OCI-LY7 (cell line): ENCODE data around the gene ISG15. TPM values are rescaled to one million over a fixed set of nuclear protein-coding genes. Genes with fewer than 3 reads are reported as not detected.

Experiments
- BruUV-seq: library from RNA; stranded (reverse); fragments of 400-500 nt; replicated peaks from 2 replicates; lab custom pipeline; 2021; lab: Mats Ljungman, UMichigan
- CTCF ChIA-PET: fragments of 300-600 bp; sonication (Branson Sonifier 250); formaldehyde crosslinking; loops from one replicate; lab custom pipeline; 2022; ENCODE audit warnings: antibody characterized with exemption; ENCODE audit not compliant: unreplicated experiment; lab: Charles Lee
- POLR2A ChIA-PET: fragments of 300-600 bp; sonication (Branson Sonifier 250); formaldehyde crosslinking; loops from one replicate; lab custom pipeline; 2022; ENCODE audit warnings: antibody characterized with exemption; lab: Charles Lee
- DNase-seq: peaks from one replicate; pipeline ENCODE4 v3.0.0-alpha.2; 2015; ENCODE audit warnings: low spot score
- H2AFZ ChIP-seq: fragments of 200-600 bp; sonication (generic), shearing (Covaris generic); 2 replicates; pipeline ENCODE4 v1.6.1; 2014; ENCODE audit warnings: mild to moderate bottlenecking, antibody characterized with exemption, low read length, moderate library complexity
- H3K27ac ChIP-seq: fragments of 200-600 bp; sonication (generic); 2 replicates; pipeline ENCODE4 v1.5.1; 2014; ENCODE audit warnings: mixed run types, low read depth, mild to moderate bottlenecking, moderate library complexity, low read length, inconsistent platforms; ENCODE audit not compliant: poor library complexity, severe bottlenecking
- H3K36me3 ChIP-seq: fragments of 200-600 bp; sonication (generic); 2 replicates; pipeline ENCODE4 v1.6.1; 2014; ENCODE audit warnings: mild to moderate bottlenecking, antibody characterized with exemption, low read length, moderate library complexity, mixed read lengths; ENCODE audit not compliant: insufficient read depth
- H3K4me1 ChIP-seq: fragments of 200-600 bp; sonication (generic); 2 replicates; pipeline ENCODE4 v1.5.1; 2014; ENCODE audit warnings: mild to moderate bottlenecking, low read length; ENCODE audit not compliant: insufficient read depth, poor library complexity, severe bottlenecking
- H3K4me2 ChIP-seq: fragments of 200-600 bp; sonication (generic); 2 replicates; pipeline ENCODE4 v1.6.1; 2014; ENCODE audit warnings: mild to moderate bottlenecking, low read length
- H3K4me3 ChIP-seq: fragments of 200-600 bp; sonication (generic); 2 replicates; pipeline ENCODE4 v1.5.1; 2014; ENCODE audit warnings: mild to moderate bottlenecking, low read depth, low read length; ENCODE audit not compliant: poor library complexity, severe bottlenecking
- H3K79me2 ChIP-seq: fragments of 200-600 bp; sonication (generic); 2 replicates; pipeline ENCODE4 v1.6.1; 2016; ENCODE audit warnings: low read depth, mild to moderate bottlenecking, low read length, moderate library complexity, mixed read lengths; ENCODE audit not compliant: insufficient read depth
- H3K9me2 ChIP-seq: fragments of 200-600 bp; sonication (generic); 2 replicates; pipeline ENCODE4 v1.6.1; 2016; ENCODE audit warnings: mild to moderate bottlenecking, low read length, mixed read lengths; ENCODE audit not compliant: insufficient read depth
- H3K9me3 ChIP-seq: fragments of 200-600 bp; sonication (generic); 2 replicates; pipeline ENCODE4 v1.6.1; 2014; ENCODE audit warnings: mild to moderate bottlenecking, mixed run types, low read length, mixed read lengths
- H4K20me1 ChIP-seq: fragments of 200-600 bp; sonication (generic); 2 replicates; pipeline ENCODE4 v1.6.1; 2014; ENCODE audit warnings: mild to moderate bottlenecking, antibody characterized with exemption, low read length, moderate library complexity, mixed read lengths; ENCODE audit not compliant: insufficient read depth
- CTCF ChIP-seq: fragments of 200-600 bp; sonication (generic); conservative IDR thresholded peaks from 2 replicates; pipeline ENCODE4 v1.5.1; 2014; ENCODE audit warnings: mild to moderate bottlenecking, antibody characterized with exemption, low read length, moderate library complexity, mixed read lengths
- EZH2phosphoT487 ChIP-seq: fragments of 200-600 bp; sonication (generic); IDR thresholded peaks from 2 replicates; pipeline ENCODE4 v1.6.1; 2018; ENCODE audit warnings: low read depth, borderline replicate concordance, mild to moderate bottlenecking, mixed run types, antibody characterized with exemption, low read length, moderate library complexity, mixed read lengths
- intact Hi-C: fragments of 100-400 bp; cut with micrococcal nuclease; formaldehyde crosslinking; loops from one replicate; pipeline ENCODE4 v1.10.0; 2022; ENCODE audit not compliant: unreplicated experiment
- total RNA-seq, 2 experiments: library from RNA; depleted of rRNA in 1 of 2; stranded (reverse); fragments of >200 nt in 1 of 2; shearing (Covaris generic) in 1 of 2; gene quantifications; 2 replicates each; pipeline ENCODE4 v1.2.3, GENCODE V29; 2014 to 2022

Gene ISG15
- total RNA-seq, 2 experiments from 2014 or later = 65.4 to 110 TPM

- Histone ChIP-seq H3K4me1 (no peaks in the 10 kb centered on the region), H3K9me2 (no peaks in the 10 kb centered on the region), H3K79me2 (no peaks in the 10 kb centered on the region), H3K9me3 (no peaks in the 10 kb centered on the region), H3K27ac (no peak overlapping the region), H2AFZ (no peak overlapping the region), H3K36me3 (no peaks in the 10 kb centered on the region), H3K4me3 (no peak overlapping the region), H3K4me2 (no peak overlapping the region), H4K20me1 (no peaks in the 10 kb centered on the region)
- POLR2A ChIA-PET = no interaction called here
- BruUV-seq = no TSS peak
- TF ChIP-seq EZH2phosphoT487 (no peak), CTCF (no peak)
- DNase-seq = no peak
- intact Hi-C loops = no loop called here
- CTCF ChIA-PET = no interaction called here
These were observed 16.2 kb upstream of the ISG15 start for GRCh38 chr1:996851-997712.

- no peaks in the 10 kb centered on the region for H3K9me3 ChIP-seq
- TF ChIP-seq EZH2phosphoT487 = no peak
- TF ChIP-seq CTCF = no peak
- ChIA-PET CTCF (interaction anchor here (0.6 kb wide), 1 partner anchor 18 kb away, joined by 3 read pairs; no protein-coding TSS in a partner anchor), POLR2A (no interaction called here)
- H4K20me1 ChIP-seq = no peaks in the 10 kb centered on the region
- no TSS peak for BruUV-seq
- intact Hi-C loops = no loop called here
- no peaks in the 10 kb centered on the region for H3K36me3 ChIP-seq
- no peak overlapping the region for H3K27ac ChIP-seq
- DNase-seq = no peak
- H3K4me3 ChIP-seq = no peak overlapping the region
- H3K4me1 ChIP-seq = no peaks in the 10 kb centered on the region
- no peaks in the 10 kb centered on the region for H3K79me2 ChIP-seq
- H2AFZ ChIP-seq = no peak overlapping the region
- H3K9me2 ChIP-seq = no peaks in the 10 kb centered on the region
- H3K4me2 ChIP-seq = no peak overlapping the region
These were observed 15.6 kb upstream of the ISG15 start for GRCh38 chr1:997713-997992.
